ENCODE measurements around the gene HIPK2. TPM values are rescaled to one million over a fixed set of nuclear protein-coding genes. Genes with fewer than 3 reads are reported as not detected.

HIPK2 gene
- total RNA-seq, 2 donors from 2014 or later: 54.4 to 72.7 TPM

GRCh38 chr7:139822855-139823254 is 45.1 kb upstream of the HIPK2 start:
- no peak for DNase-seq (ENCODE audit: low spot score)
- intact Hi-C loops (cut with DNase I): no loop called here

GRCh38 chr7:139821349-139822105 is 43.7 kb upstream of the HIPK2 start:
- no peaks in the 10 kb centered on the region for H3K27me3 ChIP-seq (replicated peaks; ENCODE audit: insufficient read depth)
- TF ChIP-seq CTCF (IDR thresholded peaks at IDR 0.05) (no peak), POLR2AphosphoS5 (IDR thresholded peaks at IDR 0.05) (no peak), POLR2A (IDR thresholded peaks at IDR 0.05) (no peak)
- DNase-seq (ENCODE audit: low spot score): no peak
- intact Hi-C loops (cut with DNase I): no loop called here
- H3K36me3 ChIP-seq: no peaks in the 10 kb centered on the region
- H3K4me1 ChIP-seq (replicated peaks): no peaks in the 10 kb centered on the region
- WGBS: 81% methylated on average over 14 of the region's 14 CpGs
- H3K9me3 ChIP-seq: no peaks in the 10 kb centered on the region
- no peak overlapping the region for H3K4me3 ChIP-seq
- H3K27ac ChIP-seq: no peak overlapping the region

More at GRCh38 chr7:139822855-139823254, 45.1 kb upstream of the HIPK2 start:
- no peaks in the 10 kb centered on the region for H3K9me3 ChIP-seq
- H3K36me3 ChIP-seq: no peaks in the 10 kb centered on the region
- WGBS: 95% methylated on average over 9 of the region's 9 CpGs
- H3K4me1 ChIP-seq (replicated peaks): no peaks in the 10 kb centered on the region
- H3K4me3 ChIP-seq: no peak overlapping the region
- TF ChIP-seq CTCF (IDR thresholded peaks at IDR 0.05): no peak
- no peak for TF ChIP-seq POLR2AphosphoS5 (IDR thresholded peaks at IDR 0.05)
- TF ChIP-seq POLR2A (IDR thresholded peaks at IDR 0.05): no peak
- H3K27ac ChIP-seq: no peak overlapping the region
- H3K27me3 ChIP-seq (replicated peaks; ENCODE audit: insufficient read depth): no peaks in the 10 kb centered on the region

GRCh38 chr7:139820089-139820488 is 42.3 kb upstream of the HIPK2 start:
- H3K36me3 ChIP-seq: no peaks in the 10 kb centered on the region
- no peak overlapping the region for H3K27ac ChIP-seq
- TF ChIP-seq POLR2AphosphoS5 (IDR thresholded peaks at IDR 0.05): no peak
- no peak for TF ChIP-seq CTCF (IDR thresholded peaks at IDR 0.05)
- TF ChIP-seq POLR2A (IDR thresholded peaks at IDR 0.05): no peak
- H3K4me3 ChIP-seq: no peak overlapping the region
- no peaks in the 10 kb centered on the region for H3K9me3 ChIP-seq
- no peak for DNase-seq (ENCODE audit: low spot score)
- 95% methylated on average over 4 of the region's 4 CpGs for WGBS
- H3K4me1 ChIP-seq (replicated peaks): no peaks in the 10 kb centered on the region
- H3K27me3 ChIP-seq (replicated peaks; ENCODE audit: insufficient read depth): no peaks in the 10 kb centered on the region
- intact Hi-C loops (cut with DNase I): no loop called here

- WGBS: 89% methylated on average over 10 of the region's 10 CpGs
- no peak overlapping the region for H3K4me3 ChIP-seq
- intact Hi-C loops (cut with DNase I): no loop called here
- DNase-seq (ENCODE audit: low spot score): no peak
- no peaks in the 10 kb centered on the region for H3K9me3 ChIP-seq
- H3K27me3 ChIP-seq (replicated peaks; ENCODE audit: insufficient read depth): no peaks in the 10 kb centered on the region
- no peaks in the 10 kb centered on the region for H3K4me1 ChIP-seq (replicated peaks)
- no peak for TF ChIP-seq POLR2AphosphoS5 (IDR thresholded peaks at IDR 0.05)
- TF ChIP-seq POLR2A (IDR thresholded peaks at IDR 0.05): no peak
- no peak for TF ChIP-seq CTCF (IDR thresholded peaks at IDR 0.05)
- no peaks in the 10 kb centered on the region for H3K36me3 ChIP-seq
- H3K27ac ChIP-seq: no peak overlapping the region
Observed at GRCh38 chr7:139817249-139817648, 39.5 kb upstream of the HIPK2 start.

- DNase-seq (ENCODE audit: low spot score): no peak
- Histone ChIP-seq H3K4me3 (no peak overlapping the region), H3K36me3 (no peaks in the 10 kb centered on the region), H3K27ac (no peak overlapping the region), H3K4me1 (replicated peaks) (no peaks in the 10 kb centered on the region), H3K27me3 (replicated peaks; ENCODE audit: insufficient read depth) (no peaks in the 10 kb centered on the region), H3K9me3 (no peaks in the 10 kb centered on the region)
- 86% methylated on average over 2 of the region's 2 CpGs for WGBS
- intact Hi-C loops (cut with DNase I): no loop called here
- TF ChIP-seq POLR2AphosphoS5 (IDR thresholded peaks at IDR 0.05) (no peak), POLR2A (IDR thresholded peaks at IDR 0.05) (no peak), CTCF (IDR thresholded peaks at IDR 0.05) (no peak)
Observed at GRCh38 chr7:139813689-139814088, 35.9 kb upstream of the HIPK2 start.
